CD8-positive, alpha-beta memory T cell (primary cell): ENCODE data around the gene PPARD. TPM values are rescaled to one million over a fixed set of nuclear protein-coding genes. Genes with fewer than 3 reads are reported as not detected.

ENCODE experiments used
- CTCF ChIA-PET: fragments of 350-600 bp; sonication (Branson Sonifier 250); formaldehyde crosslinking; loops from one replicate; lab custom pipeline; 2021; ENCODE audit warnings: antibody characterized with exemption; lab: Charles Lee
- POLR2A ChIA-PET: fragments of 350-600 bp; sonication (Branson Sonifier 250); formaldehyde crosslinking; loops from one replicate; lab custom pipeline; 2021; ENCODE audit warnings: antibody characterized with exemption; lab: Charles Lee
- DNase-seq, 5 donors: peaks; one replicate each; pipeline versions ENCODE4 v3.0.0 to v3.0.0-alpha.2; 2020 to 2022; ENCODE audit warnings: mixed read lengths in 1 of 5
- H3K27ac ChIP-seq: one replicate; pipeline ENCODE4 v1.7.0; 2013; ENCODE audit warnings: low read depth, mild to moderate bottlenecking, low read length, moderate library complexity
- H3K27me3 ChIP-seq: 2 replicates; pipeline ENCODE4 v1.7.0; 2013; ENCODE audit warnings: low read length, mild to moderate bottlenecking; ENCODE audit not compliant: insufficient read depth, poor library complexity, severe bottlenecking
- H3K36me3 ChIP-seq: 2 replicates; pipeline ENCODE4 v1.7.0; 2013; ENCODE audit warnings: mild to moderate bottlenecking, low read length, moderate library complexity; ENCODE audit not compliant: insufficient read depth
- H3K4me1 ChIP-seq: 2 replicates; pipeline ENCODE4 v1.7.0; 2013; ENCODE audit warnings: mild to moderate bottlenecking, low read length, moderate library complexity; ENCODE audit not compliant: insufficient read depth
- H3K4me3 ChIP-seq: 2 replicates; pipeline ENCODE4 v1.7.0; 2013; ENCODE audit warnings: mild to moderate bottlenecking, low read length
- H3K9me3 ChIP-seq: 2 replicates; pipeline ENCODE4 v1.7.0; 2013; ENCODE audit warnings: mild to moderate bottlenecking, low read length
- H3K27ac Mint-ChIP-seq, 8 donors: one replicate each; pipeline ENCODE4 v1.8.0; 2020 to 2021; ENCODE audit warnings: mixed read lengths in 8 of 8, mild to moderate bottlenecking in 6 of 8, inconsistent platforms in 3 of 8, moderate library complexity in 3 of 8
- H3K27me3 Mint-ChIP-seq, 2 donors: one replicate each; pipeline ENCODE4 v1.8.0; 2020 to 2021; ENCODE audit warnings: mixed read lengths in 2 of 2, mild to moderate bottlenecking in 1 of 2, moderate library complexity in 1 of 2
- H3K36me3 Mint-ChIP-seq, 3 donors: one replicate each; pipeline ENCODE4 v1.8.0; 2020 to 2021; ENCODE audit warnings: mixed read lengths in 3 of 3, inconsistent platforms in 1 of 3, mild to moderate bottlenecking in 1 of 3
- H3K4me1 Mint-ChIP-seq, 3 donors: one replicate each; pipeline ENCODE4 v1.8.0; 2020 to 2021; ENCODE audit warnings: mixed read lengths in 3 of 3, inconsistent platforms in 1 of 3, mild to moderate bottlenecking in 1 of 3
- H3K4me3 Mint-ChIP-seq, 7 donors: one replicate each; pipeline ENCODE4 v1.8.0; 2020 to 2021; ENCODE audit warnings: mixed read lengths in 7 of 7, mild to moderate bottlenecking in 6 of 7, moderate library complexity in 4 of 7, inconsistent platforms in 2 of 7
- H3K9me3 Mint-ChIP-seq, 5 donors: one replicate each; pipeline ENCODE4 v1.8.0; 2020 to 2022; ENCODE audit warnings: mixed read lengths in 5 of 5, mild to moderate bottlenecking in 3 of 5, moderate library complexity in 2 of 5, inconsistent platforms in 1 of 5
- polyA plus RNA-seq: library from polyadenylated mRNA; unstranded; fragments of 300-500 nt; fragmentation: Illumina TruSeq; gene quantifications from one replicate; pipeline ENCODE4 v1.2.3, GENCODE V29; 2021
- total RNA-seq, 2 experiments: library from RNA; stranded (reverse); gene quantifications; one replicate each; pipeline ENCODE4 v1.2.3, GENCODE V29; 2021

Gene PPARD
- total and polyA plus RNA-seq, 3 experiments from 2014 or later = 7.7 to 16.2 (median 14.8) TPM

- peak overlapping the region; percentile 16 to 93 (median 54) for H3K27ac Mint-ChIP-seq
- no peak for DNase-seq
- Histone ChIP-seq H3K27ac (no peak overlapping the region), H3K4me1 (no peaks in the 10 kb centered on the region), H3K9me3 (no peaks in the 10 kb centered on the region), H3K36me3 (no peaks in the 10 kb centered on the region), H3K4me3 (no peak overlapping the region), H3K27me3 (no peaks in the 10 kb centered on the region)
- peaks cover 0 to 15% (median 9%) of the 10 kb centered on the region in 3 donors for H3K36me3 Mint-ChIP-seq
- H3K4me3 Mint-ChIP-seq = no peak overlapping the region
- H3K27me3 Mint-ChIP-seq = no peaks in the 10 kb centered on the region
- CTCF ChIA-PET = no interaction called here
- POLR2A ChIA-PET = no interaction called here
- peaks cover 24 to 41% (median 31%) of the 10 kb centered on the region in 3 donors for H3K4me1 Mint-ChIP-seq
- H3K9me3 Mint-ChIP-seq = no peaks in the 10 kb centered on the region
Measured at GRCh38 chr6:35402136-35402855, 59.9 kb downstream of the PPARD start.

GRCh38 chr6:35402856-35403191 lies 60.5 kb downstream of the PPARD start:
- CTCF ChIA-PET = no interaction called here
- no peak overlapping the region for H3K4me3 Mint-ChIP-seq
- no peaks in the 10 kb centered on the region for H3K27me3 Mint-ChIP-seq

GRCh38 chr6:35403544-35404442 lies 61.4 kb downstream of the PPARD start:
- ChIA-PET POLR2A (interaction anchor here (0.5 kb wide), 1 partner anchor 175 kb away, joined by 6 read pairs; no protein-coding TSS in a partner anchor), CTCF (interaction anchor here (1.0 to 1.2 kb wide), 2 partner anchors 12 to 16 kb away, joined by 3 to 4 read pairs; no protein-coding TSS in a partner anchor)
- no peaks in the 10 kb centered on the region for H3K27me3 Mint-ChIP-seq
- peaks cover 15 to 30% (median 17%) of the 10 kb centered on the region in 3 donors for H3K4me1 Mint-ChIP-seq
- Histone ChIP-seq H3K27ac (no peak overlapping the region), H3K4me1 (no peaks in the 10 kb centered on the region), H3K27me3 (no peaks in the 10 kb centered on the region), H3K4me3 (no peak overlapping the region), H3K36me3 (no peaks in the 10 kb centered on the region), H3K9me3 (no peaks in the 10 kb centered on the region)
- peak overlapping the region in 1 of 7 donors; percentile 5 for H3K4me3 Mint-ChIP-seq
- H3K9me3 Mint-ChIP-seq = no peaks in the 10 kb centered on the region
- peaks cover 0 to 4% (median 0%) of the 10 kb centered on the region in 3 donors for H3K36me3 Mint-ChIP-seq
- H3K27ac Mint-ChIP-seq = peak overlapping the region in 5 of 8 donors; percentile 15 to 91 (median 68)
- no peak for DNase-seq

More at GRCh38 chr6:35402856-35403191, 60.5 kb downstream of the PPARD start:
- no peaks in the 10 kb centered on the region for H3K27me3 ChIP-seq
- H3K9me3 ChIP-seq = no peaks in the 10 kb centered on the region
- no peaks in the 10 kb centered on the region for H3K4me1 ChIP-seq
- no peak overlapping the region for H3K27ac ChIP-seq
- H3K27ac Mint-ChIP-seq = peak overlapping the region in 3 of 8 donors; percentile 33 to 69 (median 60)
- no peaks in the 10 kb centered on the region for H3K36me3 ChIP-seq
- no peak for DNase-seq
- POLR2A ChIA-PET = no interaction called here
- peaks cover 0 to 11% (median 5%) of the 10 kb centered on the region in 3 donors for H3K36me3 Mint-ChIP-seq
- peaks cover 21 to 37% (median 26%) of the 10 kb centered on the region in 3 donors for H3K4me1 Mint-ChIP-seq
- no peak overlapping the region for H3K4me3 ChIP-seq
- no peaks in the 10 kb centered on the region for H3K9me3 Mint-ChIP-seq

- peak in 1 of 5 donors; percentile 0 for DNase-seq
- Mint-ChIP-seq H3K27me3 (no peaks in the 10 kb centered on the region), H3K4me3 (no peak overlapping the region), H3K27ac (peak overlapping the region in 3 of 8 donors; percentile 1 to 23 (median 6)), H3K36me3 (peaks cover 0 to 21% (median 8%) of the 10 kb centered on the region in 3 donors), H3K9me3 (no peaks in the 10 kb centered on the region), H3K4me1 (peaks cover 26 to 36% (median 27%) of the 10 kb centered on the region in 3 donors)
- no peak overlapping the region for H3K4me3 ChIP-seq
- no peaks in the 10 kb centered on the region for H3K9me3 ChIP-seq
- no peaks in the 10 kb centered on the region for H3K27me3 ChIP-seq
- ChIA-PET POLR2A (no interaction called here), CTCF (interaction anchor here (0.8 kb wide), 1 partner anchor 25 kb away, joined by 3 read pairs; no protein-coding TSS in a partner anchor)
- H3K36me3 ChIP-seq = peaks cover 5% of the 10 kb centered on the region
- H3K27ac ChIP-seq = no peak overlapping the region
- no peaks in the 10 kb centered on the region for H3K4me1 ChIP-seq
Measured at GRCh38 chr6:35406711-35407485, 64.5 kb downstream of the PPARD start.

- Mint-ChIP-seq H3K4me1 (peaks cover 20 to 32% (median 22%) of the 10 kb centered on the region in 3 donors), H3K27me3 (no peaks in the 10 kb centered on the region), H3K27ac (peak overlapping the region in 5 of 8 donors; percentile 24 to 94 (median 82)), H3K36me3 (peaks cover 3 to 42% (median 14%) of the 10 kb centered on the region in 3 donors), H3K4me3 (no peak overlapping the region), H3K9me3 (no peaks in the 10 kb centered on the region)
- peaks cover 15% of the 10 kb centered on the region for H3K36me3 ChIP-seq
- DNase-seq = peak in 1 of 5 donors; percentile 5
- H3K4me3 ChIP-seq = no peak overlapping the region
- no peaks in the 10 kb centered on the region for H3K9me3 ChIP-seq
- no peaks in the 10 kb centered on the region for H3K27me3 ChIP-seq
- POLR2A ChIA-PET = no interaction called here
- no peaks in the 10 kb centered on the region for H3K4me1 ChIP-seq
- H3K27ac ChIP-seq = no peak overlapping the region
- CTCF ChIA-PET = no interaction called here
Measured at GRCh38 chr6:35409245-35409644, 66.9 kb downstream of the PPARD start.

- peaks cover 20% of the 10 kb centered on the region for H3K36me3 ChIP-seq
- H3K4me3 Mint-ChIP-seq = peak overlapping the region in 2 of 7 donors; percentile 23 to 78
- peak overlapping the region in 7 of 8 donors; percentile 24 to 94 (median 84) for H3K27ac Mint-ChIP-seq
- no peaks in the 10 kb centered on the region for H3K27me3 ChIP-seq
- peaks cover 20 to 34% (median 23%) of the 10 kb centered on the region in 3 donors for H3K4me1 Mint-ChIP-seq
- H3K4me1 ChIP-seq = no peaks in the 10 kb centered on the region
- DNase-seq = no peak
- no peak overlapping the region for H3K4me3 ChIP-seq
- POLR2A ChIA-PET = no interaction called here
- peaks cover 3 to 51% (median 15%) of the 10 kb centered on the region in 3 donors for H3K36me3 Mint-ChIP-seq
- H3K9me3 Mint-ChIP-seq = no peaks in the 10 kb centered on the region
- H3K27me3 Mint-ChIP-seq = no peaks in the 10 kb centered on the region
- no peaks in the 10 kb centered on the region for H3K9me3 ChIP-seq
- H3K27ac ChIP-seq = no peak overlapping the region
- CTCF ChIA-PET = no interaction called here
Measured at GRCh38 chr6:35410131-35410530, 67.8 kb downstream of the PPARD start.

GRCh38 chr6:35411066-35411465 lies 68.7 kb downstream of the PPARD start:
- DNase-seq = peak in 1 of 5 donors; percentile 47
- H3K4me3 Mint-ChIP-seq = peak overlapping the region in 5 of 7 donors; percentile 30 to 78 (median 64)
- H3K4me3 ChIP-seq = no peak overlapping the region

More at GRCh38 chr6:35411066-35411465, 68.7 kb downstream of the PPARD start:
- no peak overlapping the region for H3K27ac ChIP-seq
- H3K27me3 Mint-ChIP-seq = no peaks in the 10 kb centered on the region
- H3K27ac Mint-ChIP-seq = peak overlapping the region; percentile 32 to 94 (median 87)
- peaks cover 9 to 58% (median 20%) of the 10 kb centered on the region in 3 donors for H3K36me3 Mint-ChIP-seq
- H3K4me1 ChIP-seq = no peaks in the 10 kb centered on the region
- CTCF ChIA-PET = interaction anchor here (0.8 to 1.3 kb wide), 2 partner anchors 69 to 113 kb away, joined by 3 read pairs; partner anchors contain the start of gene DEF6
- H3K9me3 Mint-ChIP-seq = no peaks in the 10 kb centered on the region
- H3K36me3 ChIP-seq = peaks cover 20% of the 10 kb centered on the region
- H3K27me3 ChIP-seq = no peaks in the 10 kb centered on the region
- H3K9me3 ChIP-seq = no peaks in the 10 kb centered on the region
- peaks cover 20 to 39% (median 29%) of the 10 kb centered on the region in 3 donors for H3K4me1 Mint-ChIP-seq
- POLR2A ChIA-PET = no interaction called here
